ENCODE data around the gene E4F1.

DNA sequence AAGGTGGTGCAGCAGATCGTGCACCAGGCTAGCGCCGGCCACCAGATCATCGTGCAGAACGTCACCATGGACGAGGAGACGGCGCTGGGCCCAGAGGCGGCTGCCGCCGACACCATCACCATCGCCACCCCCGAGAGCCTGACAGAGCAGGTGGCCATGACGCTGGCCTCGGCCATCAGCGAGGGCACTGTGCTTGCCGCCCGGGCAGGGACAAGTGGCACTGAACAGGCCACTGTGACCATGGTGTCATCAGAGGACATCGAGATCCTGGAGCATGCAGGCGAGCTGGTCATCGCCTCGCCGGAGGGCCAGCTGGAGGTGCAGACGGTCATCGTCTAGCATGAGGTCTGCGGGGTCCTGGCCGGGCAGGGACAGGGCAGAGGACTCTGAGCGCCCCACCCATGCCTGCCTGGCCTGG lies 11.9 kb downstream of the E4F1 start:
- TF ChIP-seq, protein P1, sequence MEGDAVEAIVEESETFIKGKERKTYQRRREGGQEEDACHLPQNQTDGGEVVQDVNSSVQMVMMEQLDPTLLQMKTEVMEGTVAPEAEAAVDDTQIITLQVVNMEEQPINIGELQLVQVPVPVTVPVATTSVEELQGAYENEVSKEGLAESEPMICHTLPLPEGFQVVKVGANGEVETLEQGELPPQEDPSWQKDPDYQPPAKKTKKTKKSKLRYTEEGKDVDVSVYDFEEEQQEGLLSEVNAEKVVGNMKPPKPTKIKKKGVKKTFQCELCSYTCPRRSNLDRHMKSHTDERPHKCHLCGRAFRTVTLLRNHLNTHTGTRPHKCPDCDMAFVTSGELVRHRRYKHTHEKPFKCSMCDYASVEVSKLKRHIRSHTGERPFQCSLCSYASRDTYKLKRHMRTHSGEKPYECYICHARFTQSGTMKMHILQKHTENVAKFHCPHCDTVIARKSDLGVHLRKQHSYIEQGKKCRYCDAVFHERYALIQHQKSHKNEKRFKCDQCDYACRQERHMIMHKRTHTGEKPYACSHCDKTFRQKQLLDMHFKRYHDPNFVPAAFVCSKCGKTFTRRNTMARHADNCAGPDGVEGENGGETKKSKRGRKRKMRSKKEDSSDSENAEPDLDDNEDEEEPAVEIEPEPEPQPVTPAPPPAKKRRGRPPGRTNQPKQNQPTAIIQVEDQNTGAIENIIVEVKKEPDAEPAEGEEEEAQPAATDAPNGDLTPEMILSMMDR (IDR thresholded peaks at IDR 0.05; ENCODE audit: borderline replicate concordance, extremely low read depth, low read length, poor library complexity, severe bottlenecking), result no peak
- no peak for TF ChIP-seq EZH2 (IDR thresholded peaks at IDR 0.05; ENCODE audit: borderline replicate concordance, low read depth, low read length, severe bottlenecking)
